Ectodermal cell (in vitro differentiated cells): ENCODE measurements around the gene GRAMD1B.
"Not testable (repeated sequence)": the region's sequence is repeated elsewhere in the genome, so short reads cannot be mapped to it uniquely, and the experiment has no call there.

Experiments
- H3K27ac ChIP-seq: 2 replicates; pipeline ENCODE4 v1.7.0; 2013; ENCODE audit warnings: mild to moderate bottlenecking, low read depth, low read length; ENCODE audit not compliant: insufficient read depth, poor library complexity, severe bottlenecking
- H3K27me3 ChIP-seq: 2 replicates; pipeline ENCODE4 v1.7.0; 2013; ENCODE audit warnings: mild to moderate bottlenecking, low read length; ENCODE audit not compliant: insufficient read depth, control insufficient read depth, poor library complexity, severe bottlenecking
- H3K36me3 ChIP-seq: one replicate; pipeline ENCODE4 v1.7.0; 2013; ENCODE audit warnings: low read length; ENCODE audit not compliant: control insufficient read depth, insufficient read depth
- H3K4me1 ChIP-seq: one replicate; pipeline ENCODE4 v1.7.0; 2013; ENCODE audit warnings: low read length; ENCODE audit not compliant: control insufficient read depth, insufficient read depth
- H3K4me3 ChIP-seq: 2 replicates; pipeline ENCODE4 v1.7.0; 2013; ENCODE audit warnings: low read depth, low read length, control low read depth; ENCODE audit not compliant: insufficient read depth
- H3K9me3 ChIP-seq: 2 replicates; pipeline ENCODE4 v1.7.0; 2013; ENCODE audit warnings: mild to moderate bottlenecking, low read length, moderate library complexity; ENCODE audit not compliant: control insufficient read depth
- WGBS, 2 experiments: methylation state at CpG; one replicate each; pipeline ENCODE4 v1.1.7; 2013; ENCODE audit warnings: missing lambda C conversion rate in 2 of 2; 5-methylcytosine and 5-hydroxymethylcytosine counted together

GRAMD1B gene

DNA sequence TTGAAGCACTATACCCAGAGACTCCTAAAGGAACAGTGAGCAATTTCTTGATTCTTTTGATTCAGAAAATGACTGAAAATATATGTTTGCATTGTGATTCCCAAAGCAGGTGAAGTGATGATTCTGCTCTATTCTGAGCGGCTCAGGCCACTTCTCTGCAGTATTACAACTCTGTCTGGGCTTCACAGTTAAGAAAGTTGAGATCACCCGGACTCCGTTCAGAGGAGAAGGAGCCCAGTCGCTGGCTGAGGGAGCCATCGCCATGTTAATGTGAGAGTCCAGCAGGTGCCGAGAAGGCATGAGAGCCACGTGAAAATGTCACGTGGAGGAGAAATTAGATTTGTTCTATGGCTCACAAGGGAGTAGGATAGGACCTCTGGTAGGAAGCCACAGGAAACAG is 132.8 kb downstream of the GRAMD1B start:
- Histone ChIP-seq H3K9me3 (no peaks in the 10 kb centered on the region), H3K4me3 (no peak overlapping the region), H3K27me3 (no peaks in the 10 kb centered on the region), H3K27ac (no peak overlapping the region), H3K4me1 (peaks cover 30% of the 10 kb centered on the region), H3K36me3 (no peaks in the 10 kb centered on the region)
- 92 to 93% methylated on average over 8 of the region's 8 CpGs for WGBS, 2 experiments

- no peak overlapping the region for H3K4me3 ChIP-seq
- no peak overlapping the region for H3K27ac ChIP-seq
- H3K9me3 ChIP-seq: no peaks in the 10 kb centered on the region
- H3K27me3 ChIP-seq: no peaks in the 10 kb centered on the region
- H3K4me1 ChIP-seq: peaks cover 30% of the 10 kb centered on the region
- WGBS, 2 experiments: 90 to 92% methylated on average over 3 of the region's 3 CpGs
- H3K36me3 ChIP-seq: no peaks in the 10 kb centered on the region
Measured at GRCh38 chr11:123564221-123564620, 134.2 kb downstream of the GRAMD1B start.

- Histone ChIP-seq H3K27me3 (no peaks in the 10 kb centered on the region), H3K27ac (no peak overlapping the region), H3K9me3 (no peaks in the 10 kb centered on the region), H3K4me3 (no peak overlapping the region), H3K36me3 (no peaks in the 10 kb centered on the region), H3K4me1 (peaks cover 10% of the 10 kb centered on the region)
- WGBS, 2 experiments: 70 to 73% methylated on average over 4 of the region's 4 CpGs
Measured at GRCh38 chr11:123566852-123567251, 136.8 kb downstream of the GRAMD1B start.

DNA sequence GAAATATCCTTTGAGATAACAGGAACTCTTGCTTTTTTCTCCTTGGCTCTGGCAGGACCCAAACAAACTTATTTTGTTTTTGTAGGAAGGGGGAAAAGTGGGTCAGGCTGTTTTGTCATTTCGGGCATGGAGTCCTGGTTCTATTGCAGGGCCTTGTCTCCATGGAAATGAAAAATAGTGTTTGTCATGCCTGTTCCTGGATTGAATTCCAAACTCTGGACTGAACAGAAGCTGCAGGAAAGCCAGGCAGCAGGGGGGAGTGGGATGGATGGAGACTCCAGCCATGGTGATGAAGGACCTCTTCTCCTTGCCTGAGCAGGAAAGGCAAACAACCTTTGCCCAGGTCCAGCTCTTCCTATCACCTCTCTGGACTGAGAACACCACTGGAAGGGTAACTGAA is 137.4 kb downstream of the GRAMD1B start:
- Histone ChIP-seq H3K36me3 (no peaks in the 10 kb centered on the region), H3K27ac (no peak overlapping the region), H3K4me1 (peaks cover 10% of the 10 kb centered on the region), H3K27me3 (no peaks in the 10 kb centered on the region), H3K4me3 (no peak overlapping the region), H3K9me3 (no peaks in the 10 kb centered on the region)
- WGBS, 2 experiments: 86 to 96% methylated on average over 1 of the region's 1 CpG

DNA sequence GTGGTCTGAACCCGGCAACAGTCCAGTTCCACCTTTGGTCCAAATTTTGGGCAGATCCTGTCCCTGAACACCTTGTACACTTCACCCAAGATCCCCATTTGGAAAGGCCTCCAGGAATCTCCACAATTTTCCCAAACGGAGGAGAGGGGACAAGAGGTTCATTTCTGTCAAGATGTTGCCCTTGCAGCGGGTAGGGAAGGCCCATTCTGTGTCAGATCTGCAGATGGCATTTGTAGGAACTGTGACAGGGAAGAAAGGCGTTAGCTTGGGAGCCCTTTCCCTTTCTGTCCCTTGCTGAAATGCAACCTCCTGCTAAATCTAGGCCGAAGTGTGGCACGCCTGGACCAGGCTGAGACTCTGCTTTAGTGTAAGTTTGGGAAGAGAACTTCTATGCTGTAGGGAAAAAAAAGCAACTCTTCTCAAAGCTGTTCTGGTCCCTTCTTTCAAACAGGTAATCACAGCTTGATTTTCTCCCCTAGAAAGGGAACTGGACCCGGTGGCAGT is 138.3 kb downstream of the GRAMD1B start:
- peaks cover 10% of the 10 kb centered on the region for H3K4me1 ChIP-seq
- H3K27ac ChIP-seq: no peak overlapping the region
- no peaks in the 10 kb centered on the region for H3K36me3 ChIP-seq
- no peaks in the 10 kb centered on the region for H3K9me3 ChIP-seq
- H3K4me3 ChIP-seq: no peak overlapping the region
- 81 to 82% methylated on average over 7 of the region's 7 CpGs for WGBS, 2 experiments
- H3K27me3 ChIP-seq: no peaks in the 10 kb centered on the region

- Histone ChIP-seq H3K4me1 (peaks cover 9% of the 10 kb centered on the region), H3K4me3 (no peak overlapping the region), H3K36me3 (no peaks in the 10 kb centered on the region), H3K9me3 (no peaks in the 10 kb centered on the region), H3K27me3 (no peaks in the 10 kb centered on the region), H3K27ac (no peak overlapping the region)
- 89 to 90% methylated on average over 5 of the region's 5 CpGs for WGBS, 2 experiments
Measured at GRCh38 chr11:123569393-123569792, 139.3 kb downstream of the GRAMD1B start.

DNA sequence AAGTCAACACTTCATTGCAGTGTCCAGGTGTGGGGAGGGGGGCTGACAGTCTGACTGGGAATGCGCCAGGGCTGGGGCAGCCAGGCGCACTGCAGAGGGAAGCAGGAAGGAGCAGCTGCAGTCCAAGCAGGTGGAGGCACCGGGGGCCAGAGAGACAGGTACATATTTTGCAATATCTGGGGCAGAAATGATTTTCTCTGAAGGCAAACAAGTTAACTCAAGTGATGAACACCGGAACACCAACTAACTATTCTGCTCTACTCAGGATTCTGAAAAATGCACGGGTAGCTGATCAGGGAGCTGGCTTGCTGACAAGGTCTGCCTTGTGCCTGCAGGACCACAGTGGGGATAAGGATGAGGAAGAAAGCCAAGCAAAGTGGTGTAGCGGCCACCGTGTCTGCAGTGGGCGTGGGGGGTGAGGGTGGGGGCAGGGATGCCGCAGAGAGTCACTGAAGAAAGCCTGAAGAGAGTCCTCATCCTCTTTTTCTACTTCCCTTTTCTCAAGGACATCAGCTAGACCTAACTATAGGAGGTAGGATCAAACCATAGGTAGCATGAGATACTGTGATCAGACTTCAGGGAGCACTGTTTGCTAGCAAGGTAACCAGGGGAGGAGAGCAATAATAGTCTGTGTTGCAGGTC is 141.0 kb downstream of the GRAMD1B start:
- Histone ChIP-seq H3K27me3 (no peaks in the 10 kb centered on the region), H3K27ac (no peak overlapping the region), H3K36me3 (no peaks in the 10 kb centered on the region), H3K9me3 (no peaks in the 10 kb centered on the region), H3K4me3 (no peak overlapping the region), H3K4me1 (peaks cover 12% of the 10 kb centered on the region)
- 88 to 92% methylated on average over 9 of the region's 9 CpGs for WGBS, 2 experiments

DNA sequence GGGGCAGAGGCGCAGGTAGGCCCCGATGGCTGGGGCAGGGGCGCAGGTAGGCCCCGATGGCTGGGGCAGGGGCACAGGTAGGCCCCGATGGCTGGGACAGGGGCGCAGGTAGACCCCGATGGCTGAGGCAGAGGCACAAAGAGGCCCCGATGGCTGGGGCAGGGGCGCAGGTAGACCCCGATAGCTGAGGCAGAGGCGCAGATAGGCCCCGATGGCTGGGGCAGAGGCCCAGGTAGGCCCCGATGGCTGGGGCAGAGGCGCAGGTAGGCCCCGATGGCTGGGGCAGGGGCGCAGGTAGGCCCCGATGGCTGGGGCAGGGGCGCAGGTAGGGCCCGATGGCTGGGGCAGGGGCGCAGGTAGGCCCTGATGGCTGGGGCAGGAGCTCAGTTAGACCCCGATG is 142.7 kb downstream of the GRAMD1B start:
- H3K27me3 ChIP-seq, H3K9me3 ChIP-seq, H3K27ac ChIP-seq, H3K4me3 ChIP-seq, H3K4me1 ChIP-seq, H3K36me3 ChIP-seq: not testable (repeated sequence)
- WGBS, 2 experiments: 93 to 94% methylated on average over 21 of the region's 21 CpGs

DNA sequence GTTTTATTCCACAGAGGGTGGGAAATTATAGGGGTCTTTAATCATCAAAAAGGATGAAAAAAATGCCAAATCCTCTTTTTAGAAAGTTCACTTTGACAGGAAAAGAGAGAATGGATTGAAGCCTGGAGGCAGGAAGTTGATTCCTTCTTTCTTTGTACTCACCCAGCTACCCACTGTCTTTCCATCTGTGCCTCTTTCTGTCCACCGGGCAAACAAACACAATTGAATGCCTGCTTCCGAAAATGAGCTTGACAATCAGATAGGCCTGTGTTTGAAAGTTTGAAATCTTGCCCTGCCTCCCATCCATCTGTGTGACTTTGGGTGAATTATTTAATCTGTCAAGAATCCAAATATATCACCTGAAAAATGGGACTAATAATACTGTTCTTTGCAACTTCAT is 143.2 kb downstream of the GRAMD1B start:
- Histone ChIP-seq H3K36me3 (no peaks in the 10 kb centered on the region), H3K27ac (no peak overlapping the region)
- 52 to 64% methylated on average over 2 of the region's 2 CpGs for WGBS, 2 experiments

GRCh38 chr11:123575441-123575840 is 145.4 kb downstream of the GRAMD1B start:
- Histone ChIP-seq H3K27me3 (no peaks in the 10 kb centered on the region), H3K9me3 (no peaks in the 10 kb centered on the region), H3K4me1 (peaks cover 12% of the 10 kb centered on the region), H3K4me3 (no peak overlapping the region), H3K27ac (no peak overlapping the region), H3K36me3 (no peaks in the 10 kb centered on the region)
- WGBS, 2 experiments: 87 to 96% methylated on average over 6 to 7 of the region's 7 CpGs

More for the DNA sequence above, 143.2 kb downstream of the GRAMD1B start:
- Histone ChIP-seq H3K27me3 (no peaks in the 10 kb centered on the region), H3K4me3 (no peak overlapping the region), H3K9me3 (no peaks in the 10 kb centered on the region), H3K4me1 (peaks cover 11% of the 10 kb centered on the region)
